Trophoblast cell (in vitro differentiated cells and primary cell): ENCODE results near the gene RBM44.

Experiments
- DNase-seq, 2 donors: peaks; one replicate each; pipeline ENCODE4 v3.0.0-alpha.2; 2016
- H2AFZ ChIP-seq: 2 replicates; pipeline ENCODE4 v1.6.1; 2013; ENCODE audit warnings: low read length, moderate library complexity, mild to moderate bottlenecking; ENCODE audit not compliant: insufficient read depth, poor library complexity
- H2AK5ac ChIP-seq: 2 replicates; pipeline ENCODE4 v1.6.1; 2013; ENCODE audit warnings: mild to moderate bottlenecking, low read length
- H2BK120ac ChIP-seq: 2 replicates; pipeline ENCODE4 v1.6.1; 2013; ENCODE audit warnings: low read length, mild to moderate bottlenecking, moderate library complexity; ENCODE audit not compliant: insufficient read depth, poor library complexity
- H2BK12ac ChIP-seq: 2 replicates; pipeline ENCODE4 v1.6.1; 2013; ENCODE audit warnings: mild to moderate bottlenecking, low read length, moderate library complexity
- H2BK5ac ChIP-seq: 2 replicates; pipeline ENCODE4 v1.6.1; 2013; ENCODE audit warnings: low read length, low read depth, moderate library complexity, mild to moderate bottlenecking; ENCODE audit not compliant: poor library complexity
- H3K14ac ChIP-seq: 2 replicates; pipeline ENCODE4 v1.6.1; 2013; ENCODE audit warnings: mild to moderate bottlenecking, low read length
- H3K18ac ChIP-seq: 2 replicates; pipeline ENCODE4 v1.6.1; 2013; ENCODE audit warnings: mild to moderate bottlenecking, low read length
- H3K23ac ChIP-seq: 2 replicates; pipeline ENCODE4 v1.6.1; 2013; ENCODE audit warnings: low read length
- H3K27ac ChIP-seq: 2 replicates; pipeline ENCODE4 v1.5.1; 2013; ENCODE audit warnings: low read depth, mild to moderate bottlenecking, inconsistent platforms, low read length, moderate library complexity
- H3K27me3 ChIP-seq: 2 replicates; pipeline ENCODE4 v1.6.1; 2013; ENCODE audit warnings: inconsistent platforms, mild to moderate bottlenecking, low read length, moderate library complexity; ENCODE audit not compliant: insufficient read depth
- H3K36me3 ChIP-seq, 2 experiments: 1 replicate in 1 of 2; 2 replicates in 1 of 2; pipeline ENCODE4 v1.6.1; 2013; ENCODE audit warnings: low read length in 2 of 2, mild to moderate bottlenecking in 2 of 2, moderate library complexity in 1 of 2; ENCODE audit not compliant: insufficient read depth in 2 of 2, control insufficient read depth in 1 of 2
- H3K4ac ChIP-seq: 2 replicates; pipeline ENCODE4 v1.6.1; 2013; ENCODE audit warnings: low read depth, mild to moderate bottlenecking, low read length, moderate library complexity
- H3K4me1 ChIP-seq, 2 experiments: 1 replicate in 1 of 2; 2 replicates in 1 of 2; pipeline ENCODE4 v1.6.1; 2013; ENCODE audit warnings: low read length in 2 of 2, mild to moderate bottlenecking in 2 of 2, moderate library complexity in 1 of 2; ENCODE audit not compliant: insufficient read depth in 2 of 2, control insufficient read depth in 1 of 2
- H3K4me2 ChIP-seq: 2 replicates; pipeline ENCODE4 v1.6.1; 2013; ENCODE audit warnings: inconsistent platforms, mild to moderate bottlenecking, low read length, moderate library complexity
- H3K4me3 ChIP-seq: 2 replicates; pipeline ENCODE4 v1.5.1; 2013; ENCODE audit warnings: mild to moderate bottlenecking, low read depth, low read length, inconsistent platforms
- H3K79me1 ChIP-seq: one replicate; pipeline ENCODE4 v1.6.1; 2013; ENCODE audit warnings: low read length
- H3K79me2 ChIP-seq: 2 replicates; pipeline ENCODE4 v1.6.1; 2013; ENCODE audit warnings: low read length, mild to moderate bottlenecking; ENCODE audit not compliant: control insufficient read depth, insufficient read depth, poor library complexity
- H3K9ac ChIP-seq: 2 replicates; pipeline ENCODE4 v1.6.1; 2013; ENCODE audit warnings: mild to moderate bottlenecking, low read length
- H3K9me3 ChIP-seq: 2 replicates; pipeline ENCODE4 v1.6.1; 2013; ENCODE audit warnings: low read depth, mild to moderate bottlenecking, control low read depth, inconsistent platforms, low read length; ENCODE audit not compliant: insufficient read depth
- H4K12ac ChIP-seq: 2 replicates; pipeline ENCODE4 v1.6.1; 2013; ENCODE audit warnings: low read depth, mild to moderate bottlenecking, low read length, moderate library complexity
- H4K8ac ChIP-seq: 2 replicates; pipeline ENCODE4 v1.6.1; 2013; ENCODE audit warnings: low read depth, mild to moderate bottlenecking, low read length, moderate library complexity
- H4K91ac ChIP-seq: one replicate; pipeline ENCODE4 v1.6.1; 2013; ENCODE audit warnings: low read depth, mild to moderate bottlenecking, low read length, moderate library complexity
- WGBS: extraction: QIAGEN DNeasy Blood & Tissue Kit; methylation state at CpG from one replicate; pipeline ENCODE4 v1.1.7; 2013; ENCODE audit warnings: missing lambda C conversion rate; ENCODE audit not compliant: insufficient read length, insufficient coverage; ENCODE audit errors: extremely low coverage; 5-methylcytosine and 5-hydroxymethylcytosine counted together

RBM44 gene

DNA sequence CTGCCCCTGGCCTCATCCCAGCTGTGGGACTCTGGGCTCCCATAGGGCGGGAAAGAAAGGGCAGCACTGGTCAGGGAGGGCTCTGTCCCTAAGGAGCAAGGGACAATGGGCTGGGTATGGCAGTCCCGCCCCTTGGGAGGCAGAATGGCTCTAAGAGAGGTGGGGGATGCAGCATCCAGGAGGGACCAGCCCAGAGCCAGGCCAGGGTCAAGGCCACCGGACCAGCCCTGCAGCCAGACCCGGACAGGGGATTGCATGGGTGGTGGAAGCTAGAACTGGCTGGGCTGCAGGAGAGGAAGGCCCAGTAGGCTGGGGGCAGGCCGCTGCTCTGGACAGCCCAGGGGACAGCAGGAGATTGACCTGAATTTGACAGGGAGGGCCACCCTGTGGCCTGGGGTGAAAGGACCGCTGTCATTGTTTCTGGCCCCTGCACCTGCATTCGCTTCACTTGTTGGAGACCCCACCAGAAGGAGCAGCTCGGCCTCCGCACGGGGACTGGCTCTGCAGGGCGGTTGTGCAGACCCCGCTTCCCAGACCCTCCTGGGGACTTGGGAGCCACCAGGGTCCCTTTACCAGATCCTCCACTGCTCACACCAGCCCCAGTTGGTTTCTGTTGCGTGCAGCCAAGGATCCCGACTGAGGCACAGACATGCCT, 75.4 kb downstream of the RBM44 start:
- H3K27ac ChIP-seq, result peak overlapping the region; percentile 51
- peak overlapping the region; percentile 32 for H2AK5ac ChIP-seq
- peak overlapping the region; percentile 4 for H3K18ac ChIP-seq
- H3K79me2 ChIP-seq, result peaks cover 2% of the 10 kb centered on the region
- no peak overlapping the region for H4K12ac ChIP-seq
- peaks cover 5% of the 10 kb centered on the region for H3K9me3 ChIP-seq
- peak overlapping the region; percentile 1 for H2BK120ac ChIP-seq
- no CpG with 5 or more reads among the region's 14 CpGs for WGBS
- no peak overlapping the region for H2BK5ac ChIP-seq
- H3K4me1 ChIP-seq, result peaks cover 39 to 47% of the 10 kb centered on the region in 2 experiments
- no peaks in the 10 kb centered on the region for H3K27me3 ChIP-seq
- H2BK12ac ChIP-seq, result no peak overlapping the region
- peaks cover 26% of the 10 kb centered on the region for H3K79me1 ChIP-seq
- H4K8ac ChIP-seq, result peak overlapping the region; percentile 25
- no peak overlapping the region for H3K9ac ChIP-seq
- H3K36me3 ChIP-seq, result no peaks in the 10 kb centered on the region
- no peak for DNase-seq
- no peak overlapping the region for H3K4me2 ChIP-seq
- H3K4ac ChIP-seq, result no peak overlapping the region
- H2AFZ ChIP-seq, result no peak overlapping the region
- peak overlapping the region; percentile 7 for H3K14ac ChIP-seq
- H4K91ac ChIP-seq, result peak overlapping the region; percentile 9
- no peak overlapping the region for H3K4me3 ChIP-seq
- no peak overlapping the region for H3K23ac ChIP-seq

DNA sequence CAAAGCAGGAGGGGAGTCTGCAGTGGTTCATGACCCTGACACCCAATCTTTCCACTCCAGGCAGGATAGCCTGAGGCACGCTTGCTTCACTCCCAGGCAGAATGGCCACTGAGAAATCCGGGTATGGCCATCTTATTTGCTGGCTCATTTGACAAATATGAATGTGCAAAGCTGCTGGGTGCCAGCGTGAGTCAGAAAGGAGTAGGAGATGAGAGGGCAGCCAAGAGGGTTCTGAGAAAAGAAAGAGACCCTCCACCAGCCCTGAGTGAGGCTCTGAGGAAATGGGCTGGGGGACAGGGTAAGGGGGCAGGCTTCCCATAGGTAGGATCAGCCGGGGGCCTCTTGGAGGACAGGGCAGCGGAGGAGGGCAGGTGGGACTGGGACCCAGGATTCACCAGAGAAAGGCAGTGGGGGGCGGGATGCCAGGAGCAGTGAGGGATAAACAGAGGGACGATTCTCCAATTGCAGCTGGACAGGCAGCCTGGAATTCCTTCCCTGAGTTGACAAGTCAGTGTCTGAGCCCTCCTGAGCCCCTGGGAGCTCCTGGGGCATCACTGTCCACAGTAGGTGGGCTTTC, 76.1 kb downstream of the RBM44 start:
- Histone ChIP-seq H3K4me3 (no peak overlapping the region), H2AFZ (no peak overlapping the region), H3K36me3 (no peaks in the 10 kb centered on the region), H3K27me3 (no peaks in the 10 kb centered on the region), H3K23ac (no peak overlapping the region), H3K4me1 (peaks cover 37 to 46% of the 10 kb centered on the region in 2 experiments), H2BK120ac (peak overlapping the region; percentile 55), H3K4ac (no peak overlapping the region), H3K79me2 (peaks cover 2% of the 10 kb centered on the region), H3K4me2 (no peak overlapping the region), H2AK5ac (peak overlapping the region; percentile 48), H2BK5ac (no peak overlapping the region), H3K27ac (peak overlapping the region; percentile 42), H3K9me3 (peaks cover 5% of the 10 kb centered on the region), H4K8ac (no peak overlapping the region), H3K79me1 (peaks cover 26% of the 10 kb centered on the region), H4K91ac (peak overlapping the region; percentile 67), H2BK12ac (peak overlapping the region; percentile 76), H3K18ac (peak overlapping the region; percentile 16), H3K9ac (no peak overlapping the region), H3K14ac (peak overlapping the region; percentile 27), H4K12ac (no peak overlapping the region)
- DNase-seq, result peak; percentile 90 to 96
- WGBS, result no CpG with 5 or more reads among the region's 7 CpGs

GRCh38 chr2:237875256-237876060, 76.9 kb downstream of the RBM44 start:
- Histone ChIP-seq H3K79me2 (peaks cover 2% of the 10 kb centered on the region), H3K36me3 (no peaks in the 10 kb centered on the region), H3K14ac (peak overlapping the region; percentile 49), H3K79me1 (peaks cover 26% of the 10 kb centered on the region), H4K12ac (no peak overlapping the region), H4K8ac (no peak overlapping the region), H2AK5ac (peak overlapping the region; percentile 48), H3K4me1 (peaks cover 32 to 39% of the 10 kb centered on the region in 2 experiments), H3K4me3 (no peak overlapping the region), H2BK5ac (no peak overlapping the region), H4K91ac (peak overlapping the region; percentile 67), H3K27me3 (no peaks in the 10 kb centered on the region), H3K27ac (no peak overlapping the region), H2BK12ac (peak overlapping the region; percentile 76), H3K9me3 (peaks cover 5% of the 10 kb centered on the region), H3K4me2 (no peak overlapping the region), H2BK120ac (peak overlapping the region; percentile 55), H3K23ac (no peak overlapping the region), H3K9ac (no peak overlapping the region), H2AFZ (no peak overlapping the region), H3K18ac (peak overlapping the region; percentile 16), H3K4ac (peak overlapping the region; percentile 36)
- no CpG with 5 or more reads among the region's 16 CpGs for WGBS
- no peak for DNase-seq

DNA sequence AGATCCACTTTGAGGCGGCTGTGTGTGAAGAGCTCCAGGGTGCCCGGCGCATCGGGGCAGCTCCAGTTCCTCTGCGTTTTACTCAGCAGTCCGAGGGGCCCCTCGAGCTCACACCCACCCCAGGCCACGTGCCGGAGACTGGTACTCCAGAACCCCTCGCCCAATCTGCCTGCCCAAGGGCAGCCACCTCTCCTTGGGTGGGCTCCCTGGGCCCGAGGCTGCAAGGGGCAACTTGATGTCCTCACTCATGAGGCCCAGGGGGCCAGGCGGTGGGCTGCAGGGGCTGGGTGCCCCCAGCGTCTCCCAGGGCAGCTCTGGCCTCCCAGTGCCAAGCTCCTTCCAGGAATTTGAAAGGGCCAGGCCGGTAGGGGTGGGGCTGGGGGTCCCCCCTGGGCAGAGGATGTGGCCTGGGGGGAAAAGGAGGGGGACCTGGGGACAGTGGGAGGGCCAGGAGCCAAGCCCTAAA, 77.5 kb downstream of the RBM44 start:
- peaks cover 26 to 33% of the 10 kb centered on the region in 2 experiments for H3K4me1 ChIP-seq
- no CpG with 5 or more reads among the region's 14 CpGs for WGBS
- peak overlapping the region; percentile 32 for H2AK5ac ChIP-seq
- no peak overlapping the region for H3K27ac ChIP-seq
- H3K9ac ChIP-seq, result no peak overlapping the region
- H4K12ac ChIP-seq, result no peak overlapping the region
- H2BK120ac ChIP-seq, result no peak overlapping the region
- no peak overlapping the region for H2AFZ ChIP-seq
- H3K14ac ChIP-seq, result peak overlapping the region; percentile 42
- H2BK5ac ChIP-seq, result no peak overlapping the region
- peak overlapping the region; percentile 53 for H4K91ac ChIP-seq
- H3K18ac ChIP-seq, result peak overlapping the region; percentile 27
- no peak overlapping the region for H4K8ac ChIP-seq
- H3K79me2 ChIP-seq, result peaks cover 2% of the 10 kb centered on the region
- peak overlapping the region; percentile 14 for H2BK12ac ChIP-seq
- H3K23ac ChIP-seq, result no peak overlapping the region
- peaks cover 5% of the 10 kb centered on the region for H3K9me3 ChIP-seq
- H3K4me2 ChIP-seq, result no peak overlapping the region
- H3K27me3 ChIP-seq, result no peaks in the 10 kb centered on the region
- no peaks in the 10 kb centered on the region for H3K36me3 ChIP-seq
- DNase-seq, result no peak
- H3K79me1 ChIP-seq, result peaks cover 20% of the 10 kb centered on the region
- no peak overlapping the region for H3K4me3 ChIP-seq
- H3K4ac ChIP-seq, result no peak overlapping the region
